Embryonic facial prominence (tissue), 1 donor: Measurements from ENCODE around the gene CES1.
"Not testable (repeated sequence)": the region's sequence is repeated elsewhere in the genome, so short reads cannot be mapped to it uniquely, and the experiment has no call there.

Experiments
- DNase-seq: peaks from one replicate; pipeline ENCODE4 v3.0.0-alpha.2; 2016; ENCODE audit errors: extremely low spot score

CES1 gene

DNA sequence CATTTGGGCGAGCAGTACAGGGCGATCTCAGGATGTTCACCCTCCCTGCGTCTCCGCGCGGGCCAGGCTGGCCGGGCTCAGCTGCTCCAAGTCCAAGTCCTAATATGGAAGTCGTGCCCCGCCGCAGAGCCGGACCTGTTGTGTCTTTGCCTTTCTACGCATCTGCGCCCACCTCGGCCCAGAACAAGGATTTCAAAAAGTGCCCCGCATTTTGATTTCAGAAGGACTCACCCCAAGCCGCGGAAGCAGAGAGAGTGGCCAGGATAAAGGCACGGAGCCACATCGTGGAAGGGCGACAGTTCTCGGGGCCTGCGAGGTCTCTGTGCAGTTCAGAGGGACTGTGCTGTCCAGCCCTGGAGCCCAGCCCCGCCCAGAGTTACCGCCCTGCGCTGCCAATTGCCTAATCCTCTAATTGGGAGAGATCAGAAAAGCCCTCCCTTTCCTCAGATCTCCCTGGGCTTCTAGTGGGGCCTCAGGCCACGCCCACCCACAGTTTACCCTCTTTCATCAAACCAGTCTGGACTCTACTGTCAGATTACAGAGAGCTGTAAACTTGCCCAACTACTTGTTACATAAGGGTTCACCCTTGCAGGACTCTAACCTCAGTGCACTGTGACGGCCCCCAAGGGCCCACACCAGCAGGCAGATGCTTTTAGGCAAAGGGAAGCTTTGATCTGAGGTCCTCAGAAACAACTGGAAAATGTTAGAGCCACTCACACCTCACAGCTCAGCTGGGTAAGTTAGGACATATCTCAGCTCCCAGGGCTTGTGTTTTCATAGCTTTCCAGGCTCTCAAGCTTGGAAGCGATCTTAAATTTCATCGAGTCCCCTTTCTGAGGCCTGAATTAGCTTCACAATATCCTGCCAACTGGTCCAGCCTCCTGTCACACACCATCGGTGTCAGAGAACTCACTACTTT lies at the start of gene CES1:
Gene CES1, minus strand, starts transcription at position 324 of the 919 bp plus-strand sequence. Its CDS starts 41 bp downstream, at position 283.
- DNase-seq = no peak

DNA sequence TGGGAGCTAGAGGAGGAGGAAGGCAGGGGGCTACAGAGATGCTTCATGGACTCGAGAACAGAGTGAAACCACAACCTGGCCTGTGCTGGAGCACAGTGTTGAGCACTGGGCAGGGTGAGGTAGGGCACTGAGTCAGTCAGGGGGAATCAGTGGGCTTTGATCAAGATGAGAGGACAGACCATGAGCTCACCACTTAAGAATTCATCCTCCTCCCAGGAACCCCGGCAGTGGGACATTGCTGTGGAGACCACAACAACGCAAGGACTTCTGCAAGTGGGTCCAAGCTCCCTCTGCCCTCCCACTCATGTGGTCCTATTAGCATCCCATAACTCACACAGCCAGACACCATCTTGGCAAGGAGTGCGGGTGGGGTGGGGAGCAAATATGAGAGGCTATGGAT lies 44.0 kb upstream of the CES1 start:
- no peak for DNase-seq

- DNase-seq = no peak
These were observed 42.4 kb upstream of the CES1 start, which contains the start of gene CES5A for GRCh38 chr16:55875273-55875672. TSS of gene CES5A (minus strand) at chr16:55875373. CDS start at chr16:55875221, 152 bp downstream.

DNA sequence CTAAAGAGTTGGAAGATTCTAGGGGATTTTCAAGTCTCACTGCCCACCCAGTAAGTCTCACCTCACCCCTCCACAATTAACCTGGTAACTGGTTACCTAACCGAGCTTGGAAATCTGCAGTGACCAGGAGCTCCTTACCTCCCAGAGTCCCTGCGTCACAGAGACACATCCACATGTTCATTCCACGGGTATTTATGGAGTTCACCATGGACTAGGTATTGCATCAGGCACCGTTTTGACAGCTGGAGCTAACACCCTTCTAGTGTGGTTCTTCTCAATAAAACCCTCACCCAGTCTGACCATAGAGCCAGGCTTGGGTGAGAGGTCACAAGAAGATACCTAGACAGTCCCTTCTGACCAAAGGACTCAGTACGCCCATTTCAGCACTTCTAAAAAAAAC lies 40.2 kb upstream of the CES1 start:
- no peak for DNase-seq

- no peak for DNase-seq
These were observed 39.2 kb upstream of the CES1 start for GRCh38 chr16:55872130-55872529.

DNA sequence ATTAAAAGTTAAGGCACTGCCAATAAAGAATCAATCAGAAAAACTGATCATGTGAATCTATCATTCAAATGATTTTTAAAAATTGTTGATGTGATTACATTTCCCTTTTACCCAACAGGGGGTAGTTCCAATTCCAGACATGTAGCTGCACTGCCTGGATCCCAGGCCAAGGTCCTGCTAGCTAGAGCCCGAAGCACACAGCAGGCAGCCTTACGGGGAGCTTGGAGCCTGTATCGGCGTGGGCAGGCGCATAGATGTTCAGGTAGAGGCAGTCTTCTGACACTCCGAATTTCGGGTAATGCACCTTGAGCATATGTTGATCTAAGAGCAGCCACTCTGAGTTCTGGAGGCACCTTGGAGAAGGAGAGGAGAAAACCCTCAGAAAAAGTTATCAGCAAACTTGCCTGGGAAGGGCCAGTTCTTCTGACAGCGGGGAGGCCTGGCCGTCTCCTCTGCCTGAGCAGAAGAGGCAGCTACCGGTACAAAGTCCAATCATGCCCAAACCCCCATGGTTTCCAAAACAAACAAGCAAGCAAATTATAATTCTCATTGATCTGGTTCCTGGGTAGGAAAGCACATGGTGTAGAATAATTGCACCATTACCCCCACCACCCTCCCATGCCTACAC lies 38.6 kb upstream of the CES1 start:
- DNase-seq = no peak

DNA sequence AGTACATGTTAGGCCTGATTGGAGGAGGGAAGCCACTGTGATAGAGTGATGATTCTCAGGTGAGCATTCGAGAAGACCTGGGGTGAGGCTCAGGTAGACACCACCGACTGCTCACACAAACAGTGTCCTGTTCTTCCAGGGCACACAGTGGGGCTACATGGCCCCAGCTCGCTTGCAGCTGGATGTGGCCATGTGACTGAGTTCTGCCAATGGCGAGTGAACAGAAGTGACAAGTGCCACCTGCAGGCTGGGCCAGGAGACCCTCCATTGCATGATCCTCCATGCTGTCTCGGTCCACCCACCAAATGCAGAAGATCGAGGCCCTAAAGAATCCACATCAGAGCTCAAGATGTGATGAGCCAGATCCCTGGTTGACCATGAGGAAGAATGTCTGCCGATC lies 36.1 kb upstream of the CES1 start:
- DNase-seq = no peak

DNA sequence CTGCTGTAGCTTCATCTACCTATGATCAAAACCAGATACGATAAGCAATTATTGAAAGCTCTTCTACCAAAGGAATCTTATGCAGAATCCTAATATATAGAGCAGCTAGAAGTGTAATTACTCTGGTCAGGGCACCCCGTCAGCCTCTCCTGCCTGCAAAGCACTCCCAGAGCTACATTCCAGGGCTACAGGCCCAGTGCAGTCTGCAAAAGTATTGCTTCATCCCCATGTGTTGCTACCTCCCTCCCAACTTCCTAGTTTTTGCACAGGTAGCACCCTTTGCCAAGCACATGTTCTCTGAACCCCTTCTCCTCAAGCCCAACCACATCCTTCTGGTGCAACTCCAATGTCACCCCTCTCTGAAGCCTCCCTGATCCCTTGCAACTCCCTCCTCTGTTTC lies 35.2 kb upstream of the CES1 start:
- DNase-seq = no peak

- DNase-seq = no peak
These were observed 28.4 kb upstream of the CES1 start for GRCh38 chr16:55861288-55861687.

DNA sequence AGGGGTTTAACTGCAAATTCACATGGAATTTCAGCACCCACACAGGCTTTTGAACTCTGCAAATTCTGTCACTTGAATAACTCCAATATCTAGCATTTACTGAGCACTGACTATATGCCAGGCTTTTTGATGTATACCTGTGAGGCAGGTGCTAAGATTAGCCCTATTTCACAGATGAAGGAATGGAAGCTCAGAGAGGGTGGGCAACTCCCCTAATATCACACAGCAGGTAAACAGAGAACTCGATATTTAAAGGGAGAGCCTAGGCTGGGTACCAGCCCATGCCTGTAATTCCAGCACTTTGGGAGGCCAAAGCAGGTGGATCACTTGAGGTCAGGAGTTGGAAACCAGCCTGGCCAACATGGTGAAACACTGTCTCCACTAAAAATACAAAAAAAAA lies 24.8 kb upstream of the CES1 start:
- not testable (repeated sequence) for DNase-seq

- DNase-seq = peak; percentile 8
These were observed 24.1 kb upstream of the CES1 start for GRCh38 chr16:55856950-55857349.

GRCh38 chr16:55853114-55853513 lies 20.2 kb upstream of the CES1 start:
- DNase-seq = no peak

- no peak for DNase-seq
These were observed 16.6 kb upstream of the CES1 start for GRCh38 chr16:55849536-55849935.

DNA sequence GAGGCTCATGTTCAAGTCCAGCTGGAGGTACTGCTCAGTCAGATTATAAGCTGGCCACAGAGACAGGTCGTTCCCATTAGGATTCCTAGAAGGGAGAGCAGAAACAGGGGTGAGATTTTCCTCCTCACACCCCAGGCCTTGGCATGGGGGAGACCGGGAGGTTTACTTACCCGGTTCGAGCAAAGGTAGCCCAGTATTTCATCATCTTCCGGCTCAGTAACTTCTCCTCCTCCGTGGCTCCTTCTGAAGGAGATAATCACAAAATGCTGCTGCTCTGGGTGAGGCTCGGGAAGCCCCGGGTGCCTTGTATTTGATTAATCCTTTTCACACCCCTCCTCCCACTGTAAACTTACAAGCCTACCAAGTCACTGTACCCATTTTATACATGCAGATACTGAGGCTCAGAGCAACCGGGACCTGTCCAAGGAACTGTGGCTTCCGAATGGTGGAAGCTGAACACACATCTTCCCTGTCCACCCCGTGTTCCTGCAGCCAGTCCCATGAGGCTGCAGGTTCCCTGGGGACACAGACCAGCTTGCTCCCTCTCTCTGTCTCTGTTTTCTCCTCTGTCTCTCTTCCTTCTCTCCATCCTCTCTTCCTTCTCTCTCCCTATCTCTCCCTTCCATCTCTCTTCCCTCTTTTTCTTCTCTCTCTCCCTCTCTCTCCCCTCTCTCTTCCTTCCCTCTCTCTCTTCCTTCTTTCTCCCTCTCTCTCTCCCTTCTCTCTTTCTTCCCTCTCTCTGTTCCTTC lies 13.9 kb upstream of the CES1 start:
- no peak for DNase-seq

DNA sequence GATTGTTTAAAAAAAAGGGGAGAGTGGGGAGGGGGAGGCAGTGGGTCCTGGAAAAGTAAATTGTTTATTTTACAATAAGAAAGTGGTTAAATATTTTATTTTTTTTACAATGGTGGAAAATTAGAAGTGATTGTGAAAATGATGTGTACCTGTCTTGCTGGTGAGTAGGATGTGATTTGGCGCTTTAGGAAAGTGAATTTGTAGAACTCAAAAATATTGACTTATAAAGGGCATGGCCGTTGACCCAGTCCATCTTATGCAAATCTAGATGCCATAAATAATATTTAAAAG lies 10.2 kb upstream of the CES1 start:
- no peak for DNase-seq

DNA sequence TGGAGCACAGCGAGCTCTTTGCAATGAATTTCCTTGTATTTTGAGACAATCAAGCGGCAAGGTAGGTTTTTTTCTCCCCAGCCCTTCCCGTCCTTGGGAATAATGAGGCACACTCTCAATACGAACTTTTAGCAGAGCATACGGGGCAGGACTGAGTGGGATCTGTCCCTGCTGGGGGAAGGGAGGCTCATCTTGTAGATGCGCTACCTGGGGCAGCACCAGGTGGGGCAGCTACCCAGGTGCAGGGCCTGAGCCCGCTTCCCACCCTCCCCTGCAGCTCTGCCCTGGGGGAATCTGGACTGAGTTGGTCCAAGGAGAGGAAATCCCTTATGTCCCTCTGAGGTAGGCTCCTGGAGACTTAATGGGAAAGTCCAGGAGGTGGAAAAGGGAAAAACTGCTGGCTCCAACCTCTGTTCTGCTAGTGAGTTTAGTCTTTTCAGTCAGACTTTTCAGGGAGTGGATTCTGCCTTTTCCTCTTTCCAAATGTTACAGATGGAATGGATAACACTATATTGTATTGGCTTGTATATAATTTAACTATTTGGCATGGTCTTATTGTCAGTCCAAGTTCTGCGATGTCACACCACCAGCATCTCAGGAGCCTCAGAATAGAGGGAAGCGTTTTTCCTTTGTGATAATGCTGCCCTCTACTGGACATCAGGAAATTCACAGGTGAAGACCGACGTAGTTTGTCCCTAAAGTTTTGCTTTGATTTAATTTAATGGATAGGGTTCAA lies 9.6 kb upstream of the CES1 start:
- peak; percentile 13 for DNase-seq

DNA sequence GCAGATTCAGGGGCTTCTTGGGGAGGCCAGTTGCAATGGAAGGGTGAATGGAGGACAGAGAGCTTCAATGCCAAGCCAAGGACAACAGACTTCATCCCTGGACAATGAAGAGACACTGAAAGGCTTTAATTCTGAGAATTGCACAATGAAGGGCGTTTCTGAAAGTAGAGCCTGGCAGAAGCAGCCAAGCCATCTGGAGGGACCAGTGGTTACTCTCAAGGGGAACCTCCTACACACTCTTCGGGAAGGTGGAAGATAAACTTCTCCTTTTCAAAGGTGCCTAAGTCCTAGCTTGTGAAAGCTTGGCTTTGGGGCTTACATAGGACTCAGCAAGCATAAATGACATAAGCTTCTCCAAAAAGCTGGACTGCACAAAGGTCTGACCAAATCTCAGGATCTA lies 6.2 kb upstream of the CES1 start:
- DNase-seq = no peak

- DNase-seq = no peak
These were observed 3.3 kb upstream of the CES1 start for GRCh38 chr16:55836158-55836611.

- no peak for DNase-seq
These were observed 2.7 kb upstream of the CES1 start for GRCh38 chr16:55835581-55835980.

GRCh38 chr16:55835173-55835572 lies 2.3 kb upstream of the CES1 start:
- DNase-seq = not testable (repeated sequence)

DNA sequence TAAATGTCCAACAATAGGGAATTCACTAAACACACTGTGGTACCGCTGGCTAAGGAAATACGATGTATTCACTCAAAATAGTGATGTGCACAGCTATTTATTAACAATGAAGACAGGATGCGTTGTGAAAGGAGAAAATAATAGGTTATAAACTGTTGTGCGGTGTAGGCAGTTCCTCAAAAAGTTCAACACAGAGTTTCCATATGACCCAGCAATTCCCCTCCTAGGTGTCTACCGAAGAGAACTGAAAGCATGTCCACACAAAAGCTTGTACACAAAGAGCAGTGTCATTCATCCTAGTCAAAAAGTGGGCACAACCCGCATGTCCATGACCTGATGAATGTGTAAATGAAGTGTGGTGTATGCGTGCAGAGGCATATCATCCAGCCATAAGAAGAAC lies 1.2 kb upstream of the CES1 start:
- DNase-seq = no peak

DNA sequence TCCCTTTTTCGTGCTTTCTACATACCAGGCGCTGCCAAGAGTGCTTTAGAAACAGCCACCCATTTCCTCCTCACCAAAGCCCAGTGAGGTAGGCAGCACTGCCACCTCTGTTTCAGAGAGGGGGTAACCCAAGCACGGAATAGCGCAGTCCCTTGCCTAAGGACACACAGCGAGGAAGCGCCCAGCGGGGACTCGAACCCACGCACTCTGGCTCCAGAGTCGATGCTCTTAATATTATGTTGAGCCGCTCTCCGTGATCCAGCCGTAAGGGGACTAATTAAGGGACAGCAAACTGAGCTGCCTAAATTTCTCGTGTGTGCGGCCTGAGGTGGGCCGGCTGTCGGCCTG lies 497 bp downstream of the CES1 start:
- DNase-seq = no peak
